ENCODE data around the gene SNRK. TPM values are rescaled to one million over a fixed set of nuclear protein-coding genes. Genes with fewer than 3 reads are reported as not detected.

The SNRK gene
- total RNA-seq, 2 donors from 2014 or later: 19.4 TPM

GRCh38 chr3:43247561-43248184, 38.7 kb upstream of the SNRK start:
- peaks cover 3% of the 10 kb centered on the region for H3K9me3 ChIP-seq (ENCODE audit: control insufficient read depth, low read length)
- no peaks in the 10 kb centered on the region for H3K4me1 ChIP-seq (ENCODE audit: control insufficient read depth, insufficient read depth, low read length)
- H3K9ac ChIP-seq (ENCODE audit: extremely low read depth, low read length, poor library complexity, severe bottlenecking): no peak overlapping the region
- Mint-ChIP-seq H3K4me1 (peaks cover 11% of the 10 kb centered on the region), H3K4me3 (no peak overlapping the region), H3K27ac (no peak overlapping the region), H3K27me3 (ENCODE audit: insufficient read depth) (peaks cover 8% of the 10 kb centered on the region), H3K36me3 (ENCODE audit: low read depth) (no peaks in the 10 kb centered on the region), H3K9me3 (peaks cover 3% of the 10 kb centered on the region)
- H3K27me3 ChIP-seq (ENCODE audit: control insufficient read depth, insufficient read depth, low read length, poor library complexity, severe bottlenecking): no peaks in the 10 kb centered on the region
- TF ChIP-seq, protein P1, sequence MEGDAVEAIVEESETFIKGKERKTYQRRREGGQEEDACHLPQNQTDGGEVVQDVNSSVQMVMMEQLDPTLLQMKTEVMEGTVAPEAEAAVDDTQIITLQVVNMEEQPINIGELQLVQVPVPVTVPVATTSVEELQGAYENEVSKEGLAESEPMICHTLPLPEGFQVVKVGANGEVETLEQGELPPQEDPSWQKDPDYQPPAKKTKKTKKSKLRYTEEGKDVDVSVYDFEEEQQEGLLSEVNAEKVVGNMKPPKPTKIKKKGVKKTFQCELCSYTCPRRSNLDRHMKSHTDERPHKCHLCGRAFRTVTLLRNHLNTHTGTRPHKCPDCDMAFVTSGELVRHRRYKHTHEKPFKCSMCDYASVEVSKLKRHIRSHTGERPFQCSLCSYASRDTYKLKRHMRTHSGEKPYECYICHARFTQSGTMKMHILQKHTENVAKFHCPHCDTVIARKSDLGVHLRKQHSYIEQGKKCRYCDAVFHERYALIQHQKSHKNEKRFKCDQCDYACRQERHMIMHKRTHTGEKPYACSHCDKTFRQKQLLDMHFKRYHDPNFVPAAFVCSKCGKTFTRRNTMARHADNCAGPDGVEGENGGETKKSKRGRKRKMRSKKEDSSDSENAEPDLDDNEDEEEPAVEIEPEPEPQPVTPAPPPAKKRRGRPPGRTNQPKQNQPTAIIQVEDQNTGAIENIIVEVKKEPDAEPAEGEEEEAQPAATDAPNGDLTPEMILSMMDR (conservative IDR thresholded peaks at IDR 0.05): no peak
- H3K36me3 ChIP-seq (ENCODE audit: control insufficient read depth, insufficient read depth, low read length): no peaks in the 10 kb centered on the region
- H3K27ac ChIP-seq (ENCODE audit: low read depth, low read length): no peak overlapping the region
- 85 to 100% methylated on average over 2 to 3 of the region's 3 CpGs for WGBS, 2 experiments (ENCODE audit: insufficient coverage in 1 of 2, insufficient read length in 1 of 2)
- no peak for DNase-seq
- H3K4me3 ChIP-seq (ENCODE audit: low read length): no peak overlapping the region

DNA sequence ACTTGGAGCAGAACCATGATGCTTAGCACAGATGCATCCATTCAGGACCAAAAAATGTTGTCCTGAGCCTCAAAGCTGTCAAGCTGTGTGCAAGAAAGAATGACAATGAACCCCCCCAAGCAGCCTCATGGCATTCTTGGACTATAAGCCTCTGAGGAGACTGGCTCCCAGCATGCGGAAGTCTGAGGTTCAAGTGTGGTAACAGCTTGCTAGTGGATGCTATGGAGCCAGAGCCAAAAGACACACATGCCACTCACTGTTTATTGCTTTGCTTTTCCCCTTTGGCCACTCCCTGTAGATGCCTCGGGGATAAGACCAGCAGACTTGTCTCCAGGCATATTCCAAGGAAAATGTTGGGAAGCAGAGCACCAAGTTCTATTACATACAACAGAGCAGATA, 38.2 kb upstream of the SNRK start:
- no peaks in the 10 kb centered on the region for H3K27me3 ChIP-seq (ENCODE audit: control insufficient read depth, insufficient read depth, low read length, poor library complexity, severe bottlenecking)
- H3K9ac ChIP-seq (ENCODE audit: extremely low read depth, low read length, poor library complexity, severe bottlenecking): no peak overlapping the region
- H3K4me3 ChIP-seq (ENCODE audit: low read length): no peak overlapping the region
- 77 to 100% methylated on average over 1 to 2 of the region's 2 CpGs for WGBS, 2 experiments (ENCODE audit: insufficient coverage in 1 of 2, insufficient read length in 1 of 2)
- TF ChIP-seq, protein P1 (conservative IDR thresholded peaks at IDR 0.05): no peak
- Mint-ChIP-seq H3K4me3 (no peak overlapping the region), H3K27ac (no peak overlapping the region), H3K4me1 (peaks cover 11% of the 10 kb centered on the region), H3K36me3 (ENCODE audit: low read depth) (no peaks in the 10 kb centered on the region), H3K9me3 (no peaks in the 10 kb centered on the region), H3K27me3 (ENCODE audit: insufficient read depth) (peaks cover 10% of the 10 kb centered on the region)
- DNase-seq: no peak
- H3K36me3 ChIP-seq (ENCODE audit: control insufficient read depth, insufficient read depth, low read length): no peaks in the 10 kb centered on the region
- H3K27ac ChIP-seq (ENCODE audit: low read depth, low read length): no peak overlapping the region
- no peaks in the 10 kb centered on the region for H3K9me3 ChIP-seq (ENCODE audit: control insufficient read depth, low read length)
- no peaks in the 10 kb centered on the region for H3K4me1 ChIP-seq (ENCODE audit: control insufficient read depth, insufficient read depth, low read length)

DNA sequence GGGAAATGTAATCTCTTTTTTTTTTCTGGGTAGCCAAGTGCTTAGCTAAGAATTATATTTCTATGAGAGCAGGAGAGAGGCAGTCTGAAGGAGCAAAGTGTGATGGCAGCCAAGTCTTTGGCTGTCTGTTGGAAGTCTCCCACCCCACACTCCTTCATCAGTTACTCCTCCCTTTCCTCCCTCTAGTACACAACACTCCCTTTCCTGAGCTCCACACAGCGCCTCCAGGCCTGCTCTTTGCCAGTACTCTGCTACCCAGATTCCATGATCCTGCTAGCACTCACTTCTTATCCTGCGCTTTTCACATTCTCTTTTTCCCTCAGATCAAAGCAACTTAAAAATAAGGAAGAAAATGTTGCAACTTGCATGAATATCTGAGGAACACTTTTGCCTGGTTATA, 37.4 kb upstream of the SNRK start:
- Mint-ChIP-seq H3K4me1 (peaks cover 15% of the 10 kb centered on the region), H3K9me3 (no peaks in the 10 kb centered on the region), H3K27ac (no peak overlapping the region), H3K36me3 (ENCODE audit: low read depth) (no peaks in the 10 kb centered on the region), H3K4me3 (no peak overlapping the region), H3K27me3 (ENCODE audit: insufficient read depth) (peaks cover 7% of the 10 kb centered on the region)
- peaks cover 4% of the 10 kb centered on the region for H3K4me1 ChIP-seq (ENCODE audit: control insufficient read depth, insufficient read depth, low read length)
- H3K9me3 ChIP-seq (ENCODE audit: control insufficient read depth, low read length): no peaks in the 10 kb centered on the region
- no peak for DNase-seq
- 90 to 96% methylated on average over 2 of the region's 2 CpGs for WGBS, 2 experiments (ENCODE audit: insufficient coverage in 1 of 2, insufficient read length in 1 of 2)
- no peaks in the 10 kb centered on the region for H3K27me3 ChIP-seq (ENCODE audit: control insufficient read depth, insufficient read depth, low read length, poor library complexity, severe bottlenecking)
- H3K27ac ChIP-seq (ENCODE audit: low read depth, low read length): no peak overlapping the region
- H3K4me3 ChIP-seq (ENCODE audit: low read length): no peak overlapping the region
- H3K36me3 ChIP-seq (ENCODE audit: control insufficient read depth, insufficient read depth, low read length): no peaks in the 10 kb centered on the region
- TF ChIP-seq, protein P1 (conservative IDR thresholded peaks at IDR 0.05): no peak
- no peak overlapping the region for H3K9ac ChIP-seq (ENCODE audit: extremely low read depth, low read length, poor library complexity, severe bottlenecking)
